Measurements from ENCODE around the gene NFIC.

The NFIC gene

GRCh38 chr19:3466635-3467034 is 100.3 kb downstream of the NFIC start:
- no peak for TF ChIP-seq CTCF (IDR thresholded peaks at IDR 0.05)

- TF ChIP-seq CTCF (IDR thresholded peaks at IDR 0.05), result no peak
These were observed 101.2 kb downstream of the NFIC start for GRCh38 chr19:3467437-3468198.

DNA sequence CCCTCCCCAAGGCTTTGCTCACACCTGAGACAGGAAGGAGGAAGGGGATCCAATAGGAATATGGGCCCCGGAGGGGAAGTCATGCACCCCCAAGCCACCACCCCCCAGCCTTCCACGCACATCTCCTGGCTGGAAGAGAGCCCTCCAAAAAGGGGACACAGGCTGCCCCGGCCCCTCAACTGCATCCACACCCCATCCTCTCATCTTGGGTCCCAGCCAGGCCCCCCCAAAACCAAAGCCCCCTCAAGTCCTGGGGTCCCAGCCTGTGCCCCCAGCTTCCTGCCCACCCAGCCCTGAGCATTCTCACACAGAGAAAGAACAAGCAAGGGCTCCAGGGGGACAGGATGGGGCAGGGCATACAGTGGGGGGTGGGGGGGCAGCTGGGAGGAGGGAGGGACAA is 101.8 kb downstream of the NFIC start:
- no peak for TF ChIP-seq CTCF (IDR thresholded peaks at IDR 0.05)

DNA sequence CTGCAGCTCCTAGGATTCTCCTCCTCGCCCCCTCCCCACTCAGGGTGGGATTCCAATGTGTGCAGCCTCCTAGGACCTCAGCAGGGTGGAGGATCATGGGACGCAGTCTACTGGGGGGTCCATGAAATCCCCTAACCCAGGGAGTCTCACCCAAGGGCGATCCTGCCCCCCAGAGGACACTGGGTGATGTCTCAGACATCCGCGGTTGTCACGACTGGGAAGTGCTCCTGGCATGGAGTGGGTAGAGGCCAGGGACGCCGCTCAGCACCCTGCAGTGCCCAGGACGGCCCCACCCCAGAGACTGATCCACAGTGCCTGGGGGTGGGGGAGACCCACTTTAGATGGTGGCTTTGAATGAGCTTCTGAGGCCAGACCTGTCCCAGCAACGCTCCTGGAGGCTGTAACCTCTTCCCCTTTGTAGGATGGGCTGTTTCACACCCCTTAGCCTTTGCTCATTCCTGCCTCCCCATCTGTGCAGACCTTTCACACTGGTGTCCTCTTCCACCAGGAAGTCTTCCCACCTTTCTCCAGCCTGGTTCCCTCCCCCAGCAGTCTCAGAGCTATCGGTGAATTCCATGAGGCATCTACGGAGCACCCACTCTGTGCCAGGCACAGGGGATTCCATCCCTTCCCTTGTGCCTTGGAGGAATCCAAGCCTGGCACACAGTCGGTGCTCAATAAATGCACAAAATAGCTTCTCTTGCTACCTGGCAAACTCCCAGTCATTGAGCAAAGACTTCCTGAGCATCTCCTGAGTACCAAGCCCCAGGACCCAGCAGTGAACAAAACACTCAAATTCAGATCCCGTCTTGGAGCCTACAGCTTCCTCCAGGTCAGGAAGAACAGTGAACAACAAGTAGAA is 103.5 kb downstream of the NFIC start:
- no peak for TF ChIP-seq CTCF (IDR thresholded peaks at IDR 0.05)

DNA sequence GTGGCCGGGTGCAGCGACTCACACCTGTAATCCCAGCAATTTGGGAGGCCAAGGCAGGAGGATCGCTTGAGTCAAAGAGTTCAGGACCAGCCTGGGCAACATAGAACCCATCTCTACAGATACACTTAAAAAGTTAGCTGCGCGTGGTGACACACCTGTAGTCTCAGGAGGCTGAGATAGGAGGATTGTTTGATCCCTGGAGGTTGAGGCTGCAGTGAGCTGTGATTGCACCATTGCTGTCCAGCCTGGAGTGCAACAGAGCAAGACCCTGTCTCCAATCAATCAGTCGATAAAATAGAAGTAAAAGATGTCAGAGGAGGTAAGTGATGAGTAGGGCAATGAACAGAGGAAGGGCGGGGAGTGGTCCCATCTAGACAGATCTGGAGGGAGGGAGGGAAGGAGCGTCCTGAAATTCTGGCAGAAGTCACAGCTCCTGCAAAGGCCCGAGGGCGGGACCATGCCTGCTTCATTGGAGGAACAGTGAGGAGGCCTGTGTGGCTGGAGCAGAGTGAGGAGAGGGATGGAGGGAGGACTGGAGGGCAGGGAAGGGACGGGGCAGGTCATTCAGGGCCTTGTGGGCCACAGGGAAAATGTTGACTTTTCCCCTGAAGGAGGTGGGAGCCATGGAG is 104.2 kb downstream of the NFIC start:
- TF ChIP-seq CTCF (IDR thresholded peaks at IDR 0.05), result no peak

GRCh38 chr19:3471954-3472655 is 105.7 kb downstream of the NFIC start:
- peak; percentile 96 for TF ChIP-seq CTCF (IDR thresholded peaks at IDR 0.05)

GRCh38 chr19:3474010-3474409 is 107.6 kb downstream of the NFIC start:
- TF ChIP-seq CTCF (IDR thresholded peaks at IDR 0.05), result no peak
